IPS-NIHi7 (cell line): ENCODE data around the gene SRR.

Source experiments
- DNase-seq: peaks from one replicate; pipeline ENCODE4 v3.0.0; 2012; ENCODE audit warnings: mixed read lengths; ENCODE audit errors: extremely low spot score

The SRR gene

DNA sequence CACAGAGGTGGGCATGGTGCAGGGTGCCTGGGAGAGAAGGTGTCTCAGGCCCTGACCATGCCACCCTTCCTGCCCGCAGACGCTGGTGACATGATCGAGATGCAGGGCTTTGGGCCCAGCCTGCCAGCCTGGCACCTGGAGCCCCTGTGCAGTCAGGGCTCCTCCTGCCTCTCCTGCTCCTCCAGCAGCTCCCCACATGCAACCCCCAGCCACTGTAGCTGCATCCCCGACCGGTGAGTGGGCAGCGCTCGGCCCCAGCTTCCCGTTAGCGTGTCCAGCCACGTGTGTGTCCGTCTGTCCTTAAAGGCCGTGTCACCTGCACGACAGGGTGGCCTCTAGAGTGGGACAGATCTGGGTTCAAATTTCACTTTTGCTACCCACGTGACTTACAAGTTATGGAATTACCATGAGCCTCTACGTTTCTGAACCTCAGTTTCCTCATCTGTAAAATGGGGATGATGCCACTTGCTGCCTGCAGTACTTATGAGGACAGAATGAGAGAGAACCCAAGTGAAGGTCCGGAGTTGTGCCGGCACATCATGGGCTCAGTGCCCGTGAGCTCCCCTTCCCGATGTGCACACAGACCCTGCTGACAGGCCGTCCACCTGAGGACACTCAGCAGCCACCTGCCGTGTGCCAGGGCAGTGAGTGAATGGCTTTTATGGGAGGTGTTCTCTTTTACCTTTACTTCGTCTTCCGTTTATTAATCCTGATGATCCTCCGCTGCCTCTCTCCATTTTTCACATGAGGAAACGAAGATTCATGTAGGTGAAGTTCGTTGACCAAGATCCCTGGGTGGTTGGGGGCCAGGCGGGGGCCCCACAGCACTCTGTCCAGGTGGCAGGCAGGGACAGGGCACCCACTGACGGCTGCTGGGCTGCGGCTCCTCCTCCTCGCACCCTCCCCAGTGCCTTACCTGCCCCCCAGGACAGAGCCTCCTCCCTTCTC lies 67.7 kb downstream of the SRR start:
- no peak for DNase-seq

DNA sequence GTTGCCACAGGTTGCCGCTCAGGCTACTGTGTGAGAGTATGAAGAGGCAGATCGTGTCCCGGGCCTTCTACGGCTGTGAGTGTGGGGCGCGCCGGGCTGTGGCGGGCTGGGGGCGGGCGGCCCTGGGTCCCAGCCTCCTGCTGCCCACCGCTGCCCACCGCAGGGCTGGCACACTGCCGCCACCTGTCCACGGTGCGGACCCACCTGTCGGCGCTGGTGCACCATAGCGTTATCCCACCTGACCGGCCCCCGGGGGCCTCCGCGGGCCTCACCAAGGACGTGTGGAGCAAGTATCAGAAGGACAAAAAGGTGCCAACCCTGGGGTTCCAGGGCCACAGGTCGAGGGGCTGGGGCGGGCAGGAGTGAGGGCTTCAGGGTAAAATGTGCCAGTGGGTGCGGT lies 68.4 kb downstream of the SRR start:
- no peak for DNase-seq

DNA sequence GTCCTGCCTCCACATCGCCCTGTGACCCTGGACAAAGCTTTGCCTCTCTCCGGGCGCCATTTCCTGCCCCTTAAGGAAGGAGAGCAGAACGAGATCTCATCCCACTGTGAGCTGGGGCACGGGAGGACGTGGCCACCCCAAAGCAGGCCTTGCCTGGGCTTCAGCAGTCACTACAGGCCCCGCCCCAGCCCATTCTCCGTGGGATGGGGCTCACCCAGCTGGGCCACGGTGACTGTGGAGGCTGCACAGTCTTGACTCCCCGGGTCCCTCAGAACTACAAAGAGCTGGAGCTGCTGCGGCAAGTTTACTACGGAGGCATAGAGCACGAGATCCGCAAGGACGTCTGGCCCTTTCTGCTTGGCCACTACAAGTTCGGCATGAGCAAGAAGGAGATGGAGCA lies 68.9 kb downstream of the SRR start:
- DNase-seq, result no peak

DNA sequence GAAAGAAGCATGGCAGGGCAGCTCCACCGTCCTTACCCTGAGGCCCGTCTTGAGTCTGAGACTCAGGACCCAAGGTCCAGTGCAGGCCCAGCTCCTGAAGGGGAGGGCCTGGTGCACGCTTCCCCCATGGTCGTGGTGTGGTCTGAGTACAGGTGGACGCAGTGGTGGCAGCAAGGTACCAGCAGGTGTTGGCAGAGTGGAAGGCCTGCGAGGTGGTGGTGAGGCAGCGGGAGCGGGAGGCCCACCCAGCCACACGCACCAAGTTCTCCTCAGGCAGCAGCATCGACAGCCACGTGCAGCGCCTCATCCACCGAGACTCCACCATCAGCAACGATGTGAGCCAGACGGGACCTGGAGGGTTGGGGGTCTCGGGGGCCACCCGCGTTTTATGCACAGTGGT lies 69.4 kb downstream of the SRR start:
- no peak for DNase-seq
